ENCODE measurements around the gene NUDT16L1.

Gene NUDT16L1
- 39.6 reads per million, percentile 63 among the genes with 10 or more reads in this experiment for total RNA-seq

DNA sequence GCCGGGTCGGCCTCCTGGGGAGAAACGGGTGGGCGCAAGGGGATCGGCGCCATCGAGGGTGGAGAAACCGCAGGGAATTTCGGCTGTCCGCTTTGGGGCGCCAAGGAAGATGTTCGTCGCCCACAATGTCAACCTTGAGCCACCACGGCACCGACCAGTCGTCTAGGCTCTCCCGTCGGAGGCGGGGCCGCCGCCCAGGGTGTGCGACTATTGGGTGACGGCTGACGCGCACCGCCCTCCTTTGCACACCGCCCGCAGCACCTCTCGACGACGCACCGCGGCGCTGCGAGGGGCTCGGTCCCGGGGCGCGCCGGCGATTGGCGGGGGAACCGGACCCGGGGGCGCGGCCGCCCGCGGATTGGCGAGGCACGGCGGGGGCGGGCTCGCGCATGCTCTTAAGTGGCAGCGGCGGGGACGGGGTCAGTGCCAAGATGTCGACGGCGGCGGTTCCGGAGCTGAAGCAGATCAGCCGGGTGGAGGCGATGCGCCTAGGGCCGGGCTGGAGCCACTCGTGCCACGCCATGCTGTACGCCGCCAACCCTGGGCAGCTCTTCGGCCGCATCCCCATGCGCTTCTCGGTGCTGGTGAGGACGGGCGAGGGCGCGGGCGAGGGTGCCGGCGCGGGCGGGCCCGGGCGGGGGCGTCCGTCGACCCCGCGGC lies at the start of gene NUDT16L1:
Gene NUDT16L1 (plus strand): TSS at position 267 of the 660 bp plus-strand sequence. CDS start 165 bp downstream, at position 432.
- peak; percentile 93 for DNase-seq

- no peak for DNase-seq
Measured at GRCh38 chr16:4646773-4647643, 46.4 kb upstream of the NUDT16L1 start.

DNA sequence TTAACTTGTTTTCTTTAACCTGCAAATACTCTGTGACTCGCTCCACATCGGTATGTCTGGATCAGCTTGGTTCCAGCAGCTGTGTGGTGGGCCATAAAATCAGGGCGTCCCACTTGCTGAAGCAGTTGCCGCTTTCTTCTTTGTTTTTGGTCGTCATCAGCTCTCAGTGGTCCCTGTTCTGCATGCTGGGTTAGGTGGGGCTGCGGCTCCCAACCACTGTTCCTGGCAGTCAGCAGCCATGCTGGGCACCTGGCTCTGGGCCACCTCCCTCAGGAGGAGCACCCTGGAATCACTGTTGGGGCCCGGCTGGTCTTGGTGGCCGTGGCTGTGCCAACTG lies 45.8 kb upstream of the NUDT16L1 start:
- no peak for DNase-seq

GRCh38 chr16:4648917-4649316 lies 44.4 kb upstream of the NUDT16L1 start:
- DNase-seq = no peak

DNA sequence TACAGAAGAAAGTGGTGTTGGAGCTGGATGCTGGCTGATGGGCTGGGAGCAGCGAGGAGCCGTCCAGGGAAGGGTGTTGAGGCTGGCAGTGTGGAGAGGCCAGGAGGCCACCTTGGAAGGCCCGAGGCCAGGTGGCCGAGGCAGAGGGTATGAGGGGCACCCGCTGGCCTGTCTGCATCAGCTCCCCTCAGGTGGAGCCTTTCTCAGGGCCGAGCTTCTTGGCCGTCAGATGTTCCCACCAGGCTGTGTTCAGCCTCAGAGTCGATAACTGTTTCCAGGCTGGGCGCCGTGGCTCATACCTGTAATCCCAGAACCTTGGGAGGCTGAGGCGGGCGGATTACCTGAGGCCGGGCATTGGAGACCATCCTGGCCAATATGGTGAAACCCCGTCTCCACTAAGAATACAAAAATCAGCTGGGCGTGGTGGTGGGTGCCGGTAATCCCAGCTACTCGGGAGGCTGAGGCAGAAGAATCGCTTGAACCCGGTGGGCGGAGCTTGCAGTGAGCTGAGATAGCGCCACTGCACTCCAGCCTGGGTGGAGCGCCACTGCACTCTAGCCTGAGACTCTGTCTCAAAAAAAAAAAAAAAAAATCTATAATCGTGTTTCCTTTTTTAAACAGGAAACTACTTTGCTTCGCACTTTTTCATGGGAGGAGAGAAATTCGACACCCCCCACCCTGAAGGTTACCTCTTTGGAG lies 43.5 kb upstream of the NUDT16L1 start:
- no peak for DNase-seq

- DNase-seq = peak; percentile 68
Measured at GRCh38 chr16:4650443-4651074, 42.8 kb upstream of the NUDT16L1 start.

- no peak for DNase-seq
Measured at GRCh38 chr16:4651827-4652226, 41.5 kb upstream of the NUDT16L1 start.

DNA sequence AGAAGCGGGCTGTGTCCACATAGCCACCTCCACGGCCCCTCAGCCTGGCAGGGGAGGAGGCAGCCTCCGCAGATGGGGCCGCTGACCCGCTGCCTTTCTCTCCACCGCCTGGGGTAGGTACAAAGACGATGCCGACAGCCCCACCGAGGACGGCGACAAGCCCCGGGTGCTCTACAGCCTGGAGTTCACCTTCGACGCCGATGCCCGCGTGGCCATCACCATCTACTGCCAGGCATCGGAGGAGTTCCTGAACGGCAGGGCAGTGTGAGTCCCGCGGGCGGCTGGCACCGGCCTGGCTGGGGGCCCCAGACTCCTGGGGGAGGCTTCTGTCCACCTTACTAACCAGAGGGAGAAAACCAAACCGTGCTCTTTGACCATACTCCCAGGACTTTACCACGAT lies 40.8 kb upstream of the NUDT16L1 start:
- DNase-seq = no peak

GRCh38 chr16:4654011-4654963 lies 39.1 kb upstream of the NUDT16L1 start:
- no peak for DNase-seq

DNA sequence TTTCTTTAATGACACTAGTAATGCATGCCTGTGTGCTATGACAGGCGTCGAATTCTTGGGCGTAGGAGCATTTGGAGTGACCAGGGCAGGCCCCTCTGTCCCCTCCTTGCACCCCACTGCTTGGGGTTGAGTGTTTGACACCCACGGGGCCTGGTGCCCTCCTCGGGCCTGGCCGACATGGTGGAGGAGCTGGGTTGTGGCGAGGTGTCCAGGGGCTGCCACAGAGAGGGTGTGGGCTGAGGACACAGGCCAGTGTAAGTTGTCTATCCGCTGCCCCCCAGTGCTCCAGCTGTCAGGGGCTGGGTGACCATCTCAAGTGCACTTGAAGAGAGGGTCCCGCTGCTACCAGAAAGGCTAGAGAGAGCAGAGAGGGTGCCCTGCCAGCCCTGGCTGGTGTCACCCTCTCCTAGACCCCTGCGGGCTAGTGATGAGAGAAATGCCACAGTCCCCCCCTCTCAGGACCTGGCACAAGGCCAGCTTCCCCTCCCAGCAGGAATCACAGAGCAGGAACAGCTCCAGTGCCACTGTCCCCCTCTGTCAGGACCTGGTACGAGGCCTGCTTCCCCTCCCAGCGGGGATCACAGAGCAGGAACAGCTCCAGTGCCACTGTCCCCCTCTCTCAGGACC lies 38.3 kb upstream of the NUDT16L1 start:
- no peak for DNase-seq

- no peak for DNase-seq
Measured at GRCh38 chr16:4655801-4656200, 37.6 kb upstream of the NUDT16L1 start.

- DNase-seq = no peak
Measured at GRCh38 chr16:4656221-4656620, 37.1 kb upstream of the NUDT16L1 start.

GRCh38 chr16:4656695-4657686 lies 36.4 kb upstream of the NUDT16L1 start:
- no peak for DNase-seq

- DNase-seq = no peak
Measured at GRCh38 chr16:4659363-4660353, 33.7 kb upstream of the NUDT16L1 start.

- peak; percentile 55 for DNase-seq
Measured at GRCh38 chr16:4660454-4661007, 32.8 kb upstream of the NUDT16L1 start.

DNA sequence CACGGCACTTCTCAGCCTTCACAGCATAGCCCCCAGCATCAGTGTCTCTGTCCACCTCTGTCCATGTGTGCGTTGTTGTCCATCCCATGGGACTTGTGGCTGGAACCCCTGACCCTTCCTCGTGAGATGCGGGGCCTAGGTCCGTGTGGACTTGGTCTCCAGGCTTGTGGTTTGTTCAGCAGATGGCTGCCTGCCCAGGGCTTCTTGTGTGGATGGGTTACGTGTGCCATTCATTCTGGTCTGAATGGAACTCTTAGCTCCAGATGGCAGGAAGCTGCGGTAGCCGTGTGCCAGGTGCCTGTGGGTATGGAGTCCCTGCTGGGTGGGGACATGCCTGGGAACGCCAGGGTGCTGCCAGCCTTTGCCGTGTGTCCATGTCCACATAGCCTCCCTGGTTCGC lies 31.7 kb upstream of the NUDT16L1 start:
- no peak for DNase-seq

DNA sequence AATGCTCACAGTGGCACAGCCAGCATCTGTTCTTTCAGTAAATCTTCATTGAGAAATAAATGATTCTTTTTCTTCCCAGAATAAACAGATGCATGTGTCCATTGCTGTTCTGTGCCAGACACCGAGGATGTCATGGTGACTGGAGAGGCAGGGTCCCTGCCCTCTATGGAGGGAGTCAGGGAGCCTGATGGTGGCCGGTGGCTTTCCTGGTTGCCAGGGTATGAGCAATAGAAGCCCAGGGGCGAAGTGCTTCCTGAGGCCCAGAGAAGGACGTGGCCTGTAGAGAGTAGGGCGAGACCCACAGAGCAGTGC lies 29.9 kb upstream of the NUDT16L1 start:
- no peak for DNase-seq

GRCh38 chr16:4663777-4664465 lies 29.4 kb upstream of the NUDT16L1 start:
- DNase-seq = no peak

Data from effector CD4-positive, alpha-beta T cell (primary cell).